BJ (cell line): Measurements from ENCODE around the gene CCDC138. TPM values are rescaled to one million over a fixed set of nuclear protein-coding genes. Genes with fewer than 3 reads are reported as not detected.

Source experiments
- CTCF ChIA-PET: fragments of 350-600 bp; formaldehyde crosslinking; extraction: SDS; loops from one replicate; lab custom pipeline; 2021; ENCODE audit warnings: antibody characterized with exemption, inconsistent platforms; lab: Yijun Ruan, JAX
- POLR2A ChIA-PET: fragments of 300-600 bp; sonication (Branson Sonifier 250); formaldehyde crosslinking; extraction: SDS; loops from one replicate; lab custom pipeline; 2021; ENCODE audit warnings: antibody characterized with exemption; lab: Charles Lee
- DNase-seq: peaks from one replicate; pipeline ENCODE4 v3.0.0-alpha.2; 2011; ENCODE audit warnings: low read depth
- H3K27me3 ChIP-seq: 2 replicates; pipeline ENCODE4 v1.6.0; 2011; ENCODE audit warnings: low read length; ENCODE audit not compliant: control insufficient read depth, insufficient read depth
- H3K36me3 ChIP-seq: 2 replicates; pipeline ENCODE4 v1.5.1; 2011; ENCODE audit warnings: low read length; ENCODE audit not compliant: control insufficient read depth, insufficient read depth
- H3K4me3 ChIP-seq: 2 replicates; pipeline ENCODE4 v1.5.1; 2011; ENCODE audit warnings: low read depth, mild to moderate bottlenecking, control low read depth, low read length
- polyA plus RNA-seq: library from polyadenylated mRNA; depleted of rRNA; stranded (reverse); fragments of >200 nt; gene quantifications from 2 replicates; pipeline ENCODE4 v1.2.3, GENCODE V29; 2011
- TF ChIP-seq, protein P1 (sequence below): IDR thresholded peaks from 2 replicates; pipeline ENCODE4 v1.5.1; 2011; ENCODE audit warnings: low read depth, mild to moderate bottlenecking, control low read depth, inconsistent platforms, low read length, moderate library complexity; ENCODE audit not compliant: insufficient read depth

Gene CCDC138
- polyA plus RNA-seq, 1 experiment: 0.52 TPM

DNA sequence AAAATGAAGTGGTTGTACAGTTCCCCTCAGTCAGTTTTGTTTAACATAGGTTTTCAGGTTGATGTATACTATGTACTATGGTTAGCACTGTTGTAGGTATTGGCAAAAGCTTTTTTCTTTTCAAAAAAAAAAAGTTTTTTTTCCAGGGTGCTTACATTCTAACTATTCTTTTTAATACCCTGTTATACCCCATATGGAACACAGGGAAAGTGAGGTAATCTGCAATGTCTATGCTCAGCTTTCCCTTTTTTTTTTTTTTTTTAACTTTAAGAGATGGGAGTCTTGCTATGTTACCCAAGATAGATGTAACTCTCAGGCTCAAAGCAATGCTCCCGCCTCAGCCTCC, 590 bp upstream of the CCDC138 start:
- Histone ChIP-seq H3K27me3 (no peaks in the 10 kb centered on the region), H3K4me3 (peak overlapping the region; percentile 71), H3K36me3 (peaks cover 4% of the 10 kb centered on the region)
- ChIA-PET CTCF (no interaction called here), POLR2A (interaction anchor here (0.5 kb wide), 1 partner anchor 455 kb away, joined by 3 read pairs; no protein-coding TSS in a partner anchor)
- no peak for DNase-seq
- TF ChIP-seq, protein P1, sequence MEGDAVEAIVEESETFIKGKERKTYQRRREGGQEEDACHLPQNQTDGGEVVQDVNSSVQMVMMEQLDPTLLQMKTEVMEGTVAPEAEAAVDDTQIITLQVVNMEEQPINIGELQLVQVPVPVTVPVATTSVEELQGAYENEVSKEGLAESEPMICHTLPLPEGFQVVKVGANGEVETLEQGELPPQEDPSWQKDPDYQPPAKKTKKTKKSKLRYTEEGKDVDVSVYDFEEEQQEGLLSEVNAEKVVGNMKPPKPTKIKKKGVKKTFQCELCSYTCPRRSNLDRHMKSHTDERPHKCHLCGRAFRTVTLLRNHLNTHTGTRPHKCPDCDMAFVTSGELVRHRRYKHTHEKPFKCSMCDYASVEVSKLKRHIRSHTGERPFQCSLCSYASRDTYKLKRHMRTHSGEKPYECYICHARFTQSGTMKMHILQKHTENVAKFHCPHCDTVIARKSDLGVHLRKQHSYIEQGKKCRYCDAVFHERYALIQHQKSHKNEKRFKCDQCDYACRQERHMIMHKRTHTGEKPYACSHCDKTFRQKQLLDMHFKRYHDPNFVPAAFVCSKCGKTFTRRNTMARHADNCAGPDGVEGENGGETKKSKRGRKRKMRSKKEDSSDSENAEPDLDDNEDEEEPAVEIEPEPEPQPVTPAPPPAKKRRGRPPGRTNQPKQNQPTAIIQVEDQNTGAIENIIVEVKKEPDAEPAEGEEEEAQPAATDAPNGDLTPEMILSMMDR: no peak

DNA sequence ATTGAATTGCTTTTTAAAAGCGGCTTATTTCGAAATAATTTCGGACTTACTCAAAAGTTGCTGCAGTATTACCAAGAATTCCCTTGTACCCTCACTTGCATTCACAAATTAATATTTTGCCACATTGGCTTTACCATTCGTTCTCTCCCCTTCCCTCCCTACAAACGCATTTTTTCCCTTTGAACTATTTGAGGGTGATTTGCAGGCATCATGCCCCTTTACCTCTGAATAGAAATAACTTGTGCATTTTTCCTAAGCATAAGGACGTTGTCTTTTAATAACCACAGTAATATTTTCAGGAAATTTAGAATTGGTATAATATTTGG, 608 bp downstream of the CCDC138 start:
- peak overlapping the region; percentile 71 for H3K4me3 ChIP-seq
- POLR2A ChIA-PET: no interaction called here
- no peaks in the 10 kb centered on the region for H3K27me3 ChIP-seq
- TF ChIP-seq, protein P1: no peak
- DNase-seq: no peak
- H3K36me3 ChIP-seq: peaks cover 4% of the 10 kb centered on the region
- CTCF ChIA-PET: no interaction called here

DNA sequence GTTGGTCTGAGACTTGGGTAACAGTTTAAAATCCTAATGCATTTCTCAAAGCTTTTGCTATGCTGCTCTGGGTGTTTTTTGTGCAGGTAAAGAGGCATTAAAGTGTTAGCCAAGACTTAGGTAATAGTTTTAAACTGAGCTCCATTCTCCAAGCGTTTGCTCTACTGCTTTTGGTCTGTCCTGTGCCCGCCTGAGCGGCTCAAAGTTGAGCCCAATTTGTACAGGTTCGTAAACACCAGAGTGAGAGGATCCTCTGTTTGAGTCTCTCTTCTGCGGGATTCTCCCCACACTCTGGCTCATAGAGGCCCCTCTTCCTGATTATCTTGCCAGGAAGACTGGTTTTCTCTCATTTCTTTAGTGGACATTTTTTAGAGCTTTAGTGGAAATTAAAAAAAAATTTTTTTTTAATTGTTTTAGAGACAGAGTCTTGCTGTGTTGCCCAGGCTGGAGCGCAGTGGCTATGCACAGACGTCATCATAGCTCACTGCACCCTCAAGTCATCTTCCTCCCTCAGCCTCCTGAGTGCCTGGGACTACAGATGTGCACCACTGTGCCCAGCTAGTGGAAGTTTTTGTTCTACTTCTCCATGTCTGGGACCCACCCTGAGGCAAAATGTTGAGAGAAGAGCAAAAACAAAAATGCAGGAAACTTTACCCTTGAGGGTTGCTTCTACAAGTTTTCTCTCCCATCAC, 16.6 kb downstream of the CCDC138 start:
- H3K27me3 ChIP-seq: no peaks in the 10 kb centered on the region
- ChIA-PET CTCF (interaction anchor here (1.4 kb wide), 1 partner anchor 10 kb away, joined by 3 read pairs; no protein-coding TSS in a partner anchor), POLR2A (no interaction called here)
- H3K4me3 ChIP-seq: no peak overlapping the region
- TF ChIP-seq, protein P1: no peak
- no peaks in the 10 kb centered on the region for H3K36me3 ChIP-seq
- no peak for DNase-seq

DNA sequence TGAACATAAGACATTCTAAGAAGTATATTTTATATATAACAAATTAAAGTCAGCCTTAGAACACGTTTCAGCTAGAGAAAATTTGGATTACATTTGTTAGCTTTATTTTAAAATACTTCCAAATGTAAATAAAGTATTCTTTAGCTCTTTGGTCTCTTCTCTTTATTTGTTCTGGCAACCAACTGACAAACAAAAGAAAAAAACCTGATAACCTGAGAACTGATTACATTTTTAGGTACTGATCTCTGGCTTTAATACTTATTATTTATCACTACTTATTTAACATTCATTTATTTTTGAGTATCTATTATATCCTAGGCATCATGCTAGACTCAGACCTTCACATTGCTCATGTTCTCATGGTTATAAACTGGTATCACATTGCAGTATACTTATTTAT, 18.5 kb downstream of the CCDC138 start:
- Histone ChIP-seq H3K36me3 (no peaks in the 10 kb centered on the region), H3K4me3 (no peak overlapping the region), H3K27me3 (no peaks in the 10 kb centered on the region)
- no peak for DNase-seq
- TF ChIP-seq, protein P1: no peak
- CTCF ChIA-PET: no interaction called here
- POLR2A ChIA-PET: no interaction called here

DNA sequence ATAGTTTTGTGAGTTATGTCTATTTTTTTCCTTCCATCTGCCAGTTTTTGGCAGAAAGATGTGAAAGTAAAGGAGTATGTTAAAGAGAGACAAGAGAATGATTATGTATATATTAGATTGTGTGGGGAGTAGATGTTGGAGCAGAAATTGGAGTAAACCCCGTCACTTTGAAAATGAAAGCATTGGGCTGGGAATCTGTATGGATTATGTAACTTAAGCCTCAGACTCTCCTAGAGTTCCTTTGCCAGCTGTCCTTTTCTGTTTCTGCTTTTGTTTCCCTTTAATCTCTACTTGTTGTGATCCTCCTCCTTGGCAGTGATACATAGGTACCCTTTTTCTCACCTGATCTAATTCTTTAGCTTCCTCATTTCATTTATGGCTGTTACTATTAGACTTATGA, 19.2 kb downstream of the CCDC138 start:
- DNase-seq: no peak
- POLR2A ChIA-PET: no interaction called here
- Histone ChIP-seq H3K4me3 (no peak overlapping the region), H3K27me3 (no peaks in the 10 kb centered on the region), H3K36me3 (no peaks in the 10 kb centered on the region)
- TF ChIP-seq, protein P1: no peak
- CTCF ChIA-PET: no interaction called here
